HG02678 (cell line): ENCODE results near the gene ARL16.
"Not testable (repeated sequence)": the region's sequence is repeated elsewhere in the genome, so short reads cannot be mapped to it uniquely, and the experiment has no call there.

Source experiments
- ATAC-seq: cut with Tn5 transposase; IDR thresholded peaks from one replicate; pipeline ENCODE4 v1.9.1; 2021; ENCODE audit warnings: mild to moderate bottlenecking, moderate library complexity; ENCODE audit not compliant: unreplicated experiment

The ARL16 gene

GRCh38 chr17:81696218-81696941 is 12.8 kb upstream of the ARL16 start:
- ATAC-seq: no peak

GRCh38 chr17:81695801-81696200 is 12.2 kb upstream of the ARL16 start:
- ATAC-seq: no peak

GRCh38 chr17:81695211-81695610 is 11.6 kb upstream of the ARL16 start:
- ATAC-seq: no peak

GRCh38 chr17:81694810-81695209 is 11.2 kb upstream of the ARL16 start:
- ATAC-seq: no peak

- no peak for ATAC-seq
Measured at GRCh38 chr17:81693509-81694210, 10.1 kb upstream of the ARL16 start.

GRCh38 chr17:81691608-81692007 is 8.0 kb upstream of the ARL16 start:
- ATAC-seq: no peak

GRCh38 chr17:81691196-81691595 is 7.6 kb upstream of the ARL16 start:
- ATAC-seq: no peak

GRCh38 chr17:81690549-81690948 is 7.0 kb upstream of the ARL16 start:
- no peak for ATAC-seq

GRCh38 chr17:81690066-81690465 is 6.5 kb upstream of the ARL16 start:
- ATAC-seq: no peak

- no peak for ATAC-seq
Measured at GRCh38 chr17:81688616-81689015, 5.0 kb upstream of the ARL16 start.

GRCh38 chr17:81687770-81688541 is 4.4 kb upstream of the ARL16 start:
- no peak for ATAC-seq

GRCh38 chr17:81686614-81687013 is 3.0 kb upstream of the ARL16 start:
- no peak for ATAC-seq

GRCh38 chr17:81685108-81685507 is 1.5 kb upstream of the ARL16 start:
- ATAC-seq: no peak

GRCh38 chr17:81684442-81684911 is 880 bp upstream of the ARL16 start:
- no peak for ATAC-seq

GRCh38 chr17:81683208-81683583 is 401 bp downstream of the ARL16 start:
- no peak for ATAC-seq

GRCh38 chr17:81682565-81683207 is 911 bp downstream of the ARL16 start:
- ATAC-seq: no peak

- no peak for ATAC-seq
Measured at GRCh38 chr17:81681672-81682071, 1.9 kb downstream of the ARL16 start.

GRCh38 chr17:81680150-81680549 is 3.4 kb downstream of the ARL16 start:
- ATAC-seq: no peak

GRCh38 chr17:81676906-81677305 is 6.7 kb downstream of the ARL16 start:
- no peak for ATAC-seq

GRCh38 chr17:81675515-81676221 is 7.9 kb downstream of the ARL16 start:
- not testable (repeated sequence) for ATAC-seq
